NCI-H128 (cell line): ENCODE measurements around the gene GPR37L1.
"Not testable (repeated sequence)": the region's sequence is repeated elsewhere in the genome, so short reads cannot be mapped to it uniquely, and the experiment has no call there.

Source experiments
- DNase-seq: peaks from one replicate; lab custom pipeline; 2025; ENCODE audit not compliant: unreplicated experiment; lab: John Stamatoyannopoulos, UW

Gene GPR37L1

GRCh38 chr1:202133001-202133400 lies 10.3 kb downstream of the GPR37L1 start:
- no peak for DNase-seq

GRCh38 chr1:202133496-202133895 lies 10.8 kb downstream of the GPR37L1 start:
- DNase-seq, result no peak

- DNase-seq, result no peak
These were observed 11.3 kb downstream of the GPR37L1 start for GRCh38 chr1:202133989-202134388.

- no peak for DNase-seq
These were observed 12.0 kb downstream of the GPR37L1 start for GRCh38 chr1:202134645-202135172.

GRCh38 chr1:202135221-202135721 lies 12.6 kb downstream of the GPR37L1 start:
- peak; percentile 59 for DNase-seq

GRCh38 chr1:202140833-202141232 lies 18.1 kb downstream of the GPR37L1 start:
- no peak for DNase-seq

- not testable (repeated sequence) for DNase-seq
These were observed 18.8 kb downstream of the GPR37L1 start for GRCh38 chr1:202141468-202141867.

GRCh38 chr1:202143011-202143767 lies 20.5 kb downstream of the GPR37L1 start:
- no peak for DNase-seq

GRCh38 chr1:202143768-202144401 lies 21.2 kb downstream of the GPR37L1 start:
- DNase-seq, result no peak

- peak; percentile 65 for DNase-seq
These were observed 21.8 kb downstream of the GPR37L1 start, which contains the start of gene ARL8A for GRCh38 chr1:202144402-202145067. Gene ARL8A (minus strand): TSS chr1:202144737. CDS start chr1:202144572, 165 bp downstream.

GRCh38 chr1:202145068-202145743 lies 22.5 kb downstream of the GPR37L1 start:
- no peak for DNase-seq

- not testable (repeated sequence) for DNase-seq
These were observed 23.0 kb downstream of the GPR37L1 start for GRCh38 chr1:202145744-202146140.

- no peak for DNase-seq
These were observed 23.6 kb downstream of the GPR37L1 start for GRCh38 chr1:202146279-202146678.

GRCh38 chr1:202146993-202147392 lies 24.3 kb downstream of the GPR37L1 start:
- DNase-seq, result no peak

GRCh38 chr1:202148391-202148790 lies 25.7 kb downstream of the GPR37L1 start:
- DNase-seq, result no peak

- DNase-seq, result no peak
These were observed 26.8 kb downstream of the GPR37L1 start for GRCh38 chr1:202149566-202149965.

- no peak for DNase-seq
These were observed 27.5 kb downstream of the GPR37L1 start for GRCh38 chr1:202150187-202150586.

- no peak for DNase-seq
These were observed 27.9 kb downstream of the GPR37L1 start for GRCh38 chr1:202150602-202151001.

GRCh38 chr1:202151045-202151444 lies 28.3 kb downstream of the GPR37L1 start:
- no peak for DNase-seq

- DNase-seq, result no peak
These were observed 29.7 kb downstream of the GPR37L1 start for GRCh38 chr1:202152399-202152798.

GRCh38 chr1:202153284-202153683 lies 30.6 kb downstream of the GPR37L1 start:
- DNase-seq, result no peak
